GM12865 (cell line): ENCODE results near the gene GINS2.
A peak's percentile ranks its signal among the peaks of the same experiment; 100 is the strongest.

Source experiments
- DNase-seq: peaks from one replicate; pipeline ENCODE4 v3.0.0; 2010; ENCODE audit warnings: low read depth
- H3K4me3 ChIP-seq: 2 replicates; pipeline ENCODE4 v1.5.1; 2011; ENCODE audit warnings: mild to moderate bottlenecking, low read depth, low read length, control low read depth
- CTCF ChIP-seq: IDR thresholded peaks from 2 replicates; pipeline ENCODE4 v1.5.1; 2011; ENCODE audit warnings: low read length, control low read depth, low read depth, inconsistent platforms; ENCODE audit not compliant: insufficient read depth; ENCODE audit errors: missing control alignments

The GINS2 gene

GRCh38 chr16:85651629-85652430, 36.9 kb downstream of the GINS2 start:
- no peak for DNase-seq
- no peak for TF ChIP-seq CTCF
- H3K4me3 ChIP-seq, result no peak overlapping the region

- H3K4me3 ChIP-seq, result no peak overlapping the region
- TF ChIP-seq CTCF, result no peak
- no peak for DNase-seq
These were observed 37.7 kb downstream of the GINS2 start for GRCh38 chr16:85650844-85651628.

DNA sequence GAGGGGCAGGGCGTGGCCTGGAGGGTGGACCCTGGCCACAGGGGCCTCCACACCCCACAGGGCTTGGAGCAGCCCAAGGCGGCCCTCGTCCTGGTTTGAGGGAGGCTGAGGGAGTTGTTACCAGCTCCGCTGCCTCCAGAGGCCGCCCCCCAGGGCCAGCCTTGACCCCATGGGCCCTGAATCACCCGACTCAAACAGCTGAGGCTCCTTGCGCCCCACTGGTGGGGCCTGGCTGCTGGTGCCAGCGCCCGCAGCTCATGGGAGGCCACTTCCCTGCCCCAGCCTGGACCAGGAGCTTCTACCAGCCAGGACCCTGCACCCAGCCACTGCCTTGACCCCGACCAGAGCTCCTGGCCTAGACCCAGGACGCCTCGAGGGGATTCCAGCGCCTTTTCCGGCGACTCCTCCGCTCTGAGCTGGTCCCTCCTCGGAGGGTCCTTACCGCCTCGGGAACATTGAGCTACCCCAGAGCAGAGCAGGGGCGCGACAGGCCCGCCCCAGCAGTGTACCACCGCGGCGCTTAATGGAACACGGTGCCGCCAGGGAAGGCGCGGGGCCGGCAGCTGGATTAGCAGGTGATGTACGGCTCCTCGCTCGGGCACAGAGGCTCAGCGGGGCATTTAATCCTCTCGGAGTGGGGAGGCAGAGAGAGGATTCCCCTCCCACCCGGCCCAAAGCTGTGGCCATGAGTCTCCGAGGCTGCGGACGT, 38.5 kb downstream of the GINS2 start:
- no peak overlapping the region for H3K4me3 ChIP-seq
- no peak for DNase-seq
- TF ChIP-seq CTCF, result no peak

DNA sequence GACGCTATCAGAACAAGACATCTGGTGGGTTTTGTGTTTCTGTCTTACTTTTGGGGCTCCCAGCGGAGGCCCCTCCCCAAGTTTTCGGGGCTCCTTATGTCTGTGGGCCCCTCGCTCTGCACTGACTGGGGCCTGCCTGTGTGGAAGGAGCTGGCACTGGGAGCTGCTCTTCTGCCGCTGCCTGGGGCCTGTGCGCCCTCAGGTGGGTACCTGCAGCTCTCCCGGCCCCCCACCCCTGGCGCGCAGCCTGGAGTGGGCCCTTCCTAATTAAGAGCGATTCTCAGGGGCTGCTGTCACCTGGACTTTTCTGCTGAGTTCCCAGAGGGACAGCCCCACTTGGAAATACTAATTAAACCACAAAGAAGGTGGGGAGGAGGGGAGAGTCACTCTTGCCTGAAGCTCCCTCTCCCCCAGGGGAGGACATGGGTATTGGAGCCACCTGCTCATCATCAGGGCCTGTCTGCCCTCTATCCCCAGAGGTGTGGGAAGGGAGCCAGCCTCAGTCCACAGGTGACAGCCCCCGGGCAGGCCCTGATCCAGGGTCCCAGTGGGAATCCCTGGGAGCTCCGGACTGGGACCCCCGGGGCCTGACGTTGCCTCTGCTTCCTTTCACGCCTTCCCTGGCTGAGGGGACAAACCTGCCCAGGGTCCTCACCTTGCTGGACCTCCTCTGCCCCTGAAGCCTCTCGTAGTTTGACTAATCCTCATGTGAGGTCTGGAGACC, 39.2 kb downstream of the GINS2 start:
- DNase-seq, result no peak
- no peak overlapping the region for H3K4me3 ChIP-seq
- TF ChIP-seq CTCF, result no peak

DNA sequence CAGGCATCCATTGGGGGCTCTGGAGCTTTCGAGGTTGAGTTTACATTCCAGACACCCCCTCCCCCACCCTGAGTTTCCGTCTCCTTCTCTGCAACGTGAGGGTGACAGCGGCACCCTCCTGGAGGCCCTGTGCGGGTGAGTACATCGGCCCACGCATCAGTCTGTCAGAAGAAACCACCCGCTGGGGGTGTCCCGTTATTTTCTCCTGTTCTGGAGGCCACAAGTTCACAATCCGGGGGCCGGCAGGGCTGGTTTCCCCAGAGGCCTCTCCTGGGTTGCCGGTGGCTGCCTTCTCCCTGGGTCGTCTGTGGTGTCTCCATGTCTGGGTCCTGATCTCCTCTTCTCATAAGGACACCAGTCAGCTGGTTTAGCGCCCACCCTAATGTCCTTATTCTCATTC, 39.9 kb downstream of the GINS2 start:
- no peak overlapping the region for H3K4me3 ChIP-seq
- DNase-seq, result peak; percentile 13
- TF ChIP-seq CTCF, result no peak

- no peak for DNase-seq
- H3K4me3 ChIP-seq, result no peak overlapping the region
- TF ChIP-seq CTCF, result no peak
These were observed 40.6 kb downstream of the GINS2 start for GRCh38 chr16:85648070-85648714.
